Measurements from ENCODE around the gene TGFBR3.

DNA sequence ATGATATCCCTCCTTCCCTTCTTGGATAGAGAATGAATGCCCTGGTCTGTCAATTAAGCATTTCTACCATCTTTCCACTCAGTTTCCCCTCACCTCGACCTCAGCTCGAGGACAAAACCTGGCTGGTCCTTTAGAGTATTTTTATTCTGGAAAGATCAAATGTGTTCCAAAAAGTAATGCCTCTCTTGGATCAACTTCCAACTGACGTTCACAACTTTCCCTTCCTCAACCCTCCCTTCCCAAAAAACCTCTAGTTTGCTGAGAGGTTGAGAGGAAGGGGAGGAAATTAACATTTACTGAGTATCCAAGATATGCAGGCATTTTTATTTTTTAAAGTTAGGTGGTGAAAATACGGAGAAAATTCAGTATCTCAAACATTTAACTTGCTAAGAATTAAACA is 182.9 kb downstream of the TGFBR3 start:
- no peak for TF ChIP-seq POLR2A (IDR thresholded peaks at IDR 0.05; ENCODE audit: control extremely low read depth in 1 of 2, low read depth in 2 of 2, low read length in 2 of 2)
- TF ChIP-seq, protein P1, sequence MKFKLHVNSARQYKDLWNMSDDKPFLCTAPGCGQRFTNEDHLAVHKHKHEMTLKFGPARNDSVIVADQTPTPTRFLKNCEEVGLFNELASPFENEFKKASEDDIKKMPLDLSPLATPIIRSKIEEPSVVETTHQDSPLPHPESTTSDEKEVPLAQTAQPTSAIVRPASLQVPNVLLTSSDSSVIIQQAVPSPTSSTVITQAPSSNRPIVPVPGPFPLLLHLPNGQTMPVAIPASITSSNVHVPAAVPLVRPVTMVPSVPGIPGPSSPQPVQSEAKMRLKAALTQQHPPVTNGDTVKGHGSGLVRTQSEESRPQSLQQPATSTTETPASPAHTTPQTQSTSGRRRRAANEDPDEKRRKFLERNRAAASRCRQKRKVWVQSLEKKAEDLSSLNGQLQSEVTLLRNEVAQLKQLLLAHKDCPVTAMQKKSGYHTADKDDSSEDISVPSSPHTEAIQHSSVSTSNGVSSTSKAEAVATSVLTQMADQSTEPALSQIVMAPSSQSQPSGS (IDR thresholded peaks at IDR 0.05; ENCODE audit: low read length) = no peak
- no peak for TF ChIP-seq SIN3A (conservative IDR thresholded peaks at IDR 0.05 in 1 of 2, IDR thresholded peaks at IDR 0.05 in 1 of 2; ENCODE audit: low read depth in 1 of 2, low read length in 2 of 2)

Measured in H1 (cell line).